ENCODE results near the gene VNN1.

VNN1 gene

DNA sequence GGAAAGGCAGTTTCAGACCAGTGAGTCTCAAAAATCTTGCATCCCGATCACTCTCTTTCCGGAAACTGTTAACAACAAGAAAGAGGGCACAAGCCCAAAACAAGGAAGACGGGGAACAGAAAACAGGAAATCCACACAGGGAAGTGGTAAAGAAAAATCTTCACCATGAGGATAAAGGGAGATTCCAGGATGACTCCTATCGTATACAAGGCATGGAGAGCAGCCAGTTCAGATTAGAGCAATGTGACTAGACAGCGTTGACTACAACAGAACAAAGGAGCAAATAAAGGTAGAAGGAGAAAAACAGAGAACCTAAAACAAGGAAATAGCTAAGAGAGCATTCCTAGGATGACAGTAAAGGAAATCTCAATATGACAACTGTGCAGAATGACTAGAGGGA, 26.5 kb downstream of the VNN1 start:
- TF ChIP-seq, protein P1, sequence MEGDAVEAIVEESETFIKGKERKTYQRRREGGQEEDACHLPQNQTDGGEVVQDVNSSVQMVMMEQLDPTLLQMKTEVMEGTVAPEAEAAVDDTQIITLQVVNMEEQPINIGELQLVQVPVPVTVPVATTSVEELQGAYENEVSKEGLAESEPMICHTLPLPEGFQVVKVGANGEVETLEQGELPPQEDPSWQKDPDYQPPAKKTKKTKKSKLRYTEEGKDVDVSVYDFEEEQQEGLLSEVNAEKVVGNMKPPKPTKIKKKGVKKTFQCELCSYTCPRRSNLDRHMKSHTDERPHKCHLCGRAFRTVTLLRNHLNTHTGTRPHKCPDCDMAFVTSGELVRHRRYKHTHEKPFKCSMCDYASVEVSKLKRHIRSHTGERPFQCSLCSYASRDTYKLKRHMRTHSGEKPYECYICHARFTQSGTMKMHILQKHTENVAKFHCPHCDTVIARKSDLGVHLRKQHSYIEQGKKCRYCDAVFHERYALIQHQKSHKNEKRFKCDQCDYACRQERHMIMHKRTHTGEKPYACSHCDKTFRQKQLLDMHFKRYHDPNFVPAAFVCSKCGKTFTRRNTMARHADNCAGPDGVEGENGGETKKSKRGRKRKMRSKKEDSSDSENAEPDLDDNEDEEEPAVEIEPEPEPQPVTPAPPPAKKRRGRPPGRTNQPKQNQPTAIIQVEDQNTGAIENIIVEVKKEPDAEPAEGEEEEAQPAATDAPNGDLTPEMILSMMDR (conservative IDR thresholded peaks at IDR 0.05; ENCODE audit: low read length), result no peak
- TF ChIP-seq EZH2phosphoT487 (IDR thresholded peaks at IDR 0.05; ENCODE audit: borderline replicate concordance), result no peak
- H3K79me2 ChIP-seq (ENCODE audit: insufficient read depth, low read length), result no peaks in the 10 kb centered on the region
- H3K4me1 ChIP-seq (ENCODE audit: insufficient read depth, low read length, poor library complexity, severe bottlenecking), result no peaks in the 10 kb centered on the region
- no peaks in the 10 kb centered on the region for H3K27me3 ChIP-seq (ENCODE audit: insufficient read depth, low read length, poor library complexity, severe bottlenecking)
- no peaks in the 10 kb centered on the region for H3K36me3 ChIP-seq (ENCODE audit: insufficient read depth, low read length)
- H2AFZ ChIP-seq (ENCODE audit: low read length), result no peak overlapping the region
- no peak overlapping the region for H3K9ac ChIP-seq (ENCODE audit: low read depth, low read length, poor library complexity, severe bottlenecking)
- H3F3A ChIP-seq (ENCODE audit: low read depth), result no peaks in the 10 kb centered on the region
- no peak overlapping the region for H3K4me2 ChIP-seq (ENCODE audit: low read depth, low read length, poor library complexity, severe bottlenecking)
- H3K4me3 ChIP-seq (ENCODE audit: low read length, poor library complexity, severe bottlenecking), result no peak overlapping the region
- H3K9me3 ChIP-seq (ENCODE audit: insufficient read depth, low read depth, low read length), result no peaks in the 10 kb centered on the region
- no peaks in the 10 kb centered on the region for H4K20me1 ChIP-seq (ENCODE audit: insufficient read depth, low read length, poor library complexity, severe bottlenecking)
- H3K9me2 ChIP-seq (replicated peaks; ENCODE audit: low read depth, low read length), result no peaks in the 10 kb centered on the region

DNA sequence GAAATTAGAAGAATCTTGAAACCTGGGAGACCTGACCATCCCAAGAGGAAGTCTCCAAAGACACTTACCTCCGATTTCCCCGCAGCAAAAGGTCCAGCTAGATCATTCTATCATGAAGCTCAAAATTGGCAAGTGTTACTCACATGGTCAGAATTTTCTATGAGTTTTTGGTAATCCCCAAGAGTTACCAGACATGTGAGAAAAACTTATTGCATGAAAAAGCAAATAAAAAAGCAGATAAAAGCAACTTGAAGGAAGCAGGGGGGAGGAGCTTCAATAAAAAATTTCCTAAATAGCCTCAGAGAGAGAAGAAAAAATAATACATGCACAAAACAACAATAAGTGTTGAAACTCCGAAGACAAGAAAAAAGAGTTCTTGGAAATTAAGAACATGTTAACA, 27.3 kb downstream of the VNN1 start:
- Histone ChIP-seq H2AFZ (ENCODE audit: low read length) (no peak overlapping the region), H3K9me3 (ENCODE audit: insufficient read depth, low read depth, low read length) (no peaks in the 10 kb centered on the region)

DNA sequence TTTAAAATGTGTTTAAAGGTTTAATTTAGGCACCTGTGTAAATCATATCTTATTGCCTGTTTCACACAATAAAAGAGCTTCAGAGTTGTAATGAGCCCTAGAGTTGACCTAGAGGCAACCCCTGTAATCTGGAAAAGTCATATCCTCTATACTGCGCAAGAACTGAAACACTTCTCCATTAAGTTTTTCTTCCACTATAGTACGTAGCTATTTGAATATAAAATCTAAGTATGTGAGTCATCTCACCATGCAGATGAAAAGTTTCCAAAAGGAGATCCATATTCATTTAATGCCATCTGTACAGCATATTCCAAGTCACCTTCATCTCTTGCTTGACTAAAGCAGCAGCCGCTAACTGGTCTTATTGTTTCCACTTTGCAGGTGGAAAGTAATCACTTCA, 28.8 kb downstream of the VNN1 start:
- H3K79me2 ChIP-seq (ENCODE audit: insufficient read depth, low read length), result no peaks in the 10 kb centered on the region
- no peak overlapping the region for H2AFZ ChIP-seq (ENCODE audit: low read length)
- H3F3A ChIP-seq (ENCODE audit: low read depth), result no peaks in the 10 kb centered on the region
- no peaks in the 10 kb centered on the region for H3K9me2 ChIP-seq (replicated peaks; ENCODE audit: low read depth, low read length)
- no peaks in the 10 kb centered on the region for H4K20me1 ChIP-seq (ENCODE audit: insufficient read depth, low read length, poor library complexity, severe bottlenecking)
- H3K9me3 ChIP-seq (ENCODE audit: insufficient read depth, low read depth, low read length), result no peaks in the 10 kb centered on the region
- H3K9ac ChIP-seq (ENCODE audit: low read depth, low read length, poor library complexity, severe bottlenecking), result no peak overlapping the region
- H3K4me3 ChIP-seq (ENCODE audit: low read length, poor library complexity, severe bottlenecking), result no peak overlapping the region
- no peaks in the 10 kb centered on the region for H3K4me1 ChIP-seq (ENCODE audit: insufficient read depth, low read length, poor library complexity, severe bottlenecking)
- no peaks in the 10 kb centered on the region for H3K27me3 ChIP-seq (ENCODE audit: insufficient read depth, low read length, poor library complexity, severe bottlenecking)
- TF ChIP-seq EZH2phosphoT487 (IDR thresholded peaks at IDR 0.05; ENCODE audit: borderline replicate concordance), result no peak
- TF ChIP-seq, protein P1 (conservative IDR thresholded peaks at IDR 0.05; ENCODE audit: low read length), result no peak
- H3K4me2 ChIP-seq (ENCODE audit: low read depth, low read length, poor library complexity, severe bottlenecking), result no peak overlapping the region
- H3K36me3 ChIP-seq (ENCODE audit: insufficient read depth, low read length), result no peaks in the 10 kb centered on the region

More for the DNA sequence above, 27.3 kb downstream of the VNN1 start:
- Histone ChIP-seq H3K27me3 (ENCODE audit: insufficient read depth, low read length, poor library complexity, severe bottlenecking) (no peaks in the 10 kb centered on the region), H4K20me1 (ENCODE audit: insufficient read depth, low read length, poor library complexity, severe bottlenecking) (no peaks in the 10 kb centered on the region), H3K36me3 (ENCODE audit: insufficient read depth, low read length) (no peaks in the 10 kb centered on the region), H3K4me1 (ENCODE audit: insufficient read depth, low read length, poor library complexity, severe bottlenecking) (no peaks in the 10 kb centered on the region), H3K4me3 (ENCODE audit: low read length, poor library complexity, severe bottlenecking) (no peak overlapping the region), H3K79me2 (ENCODE audit: insufficient read depth, low read length) (no peaks in the 10 kb centered on the region), H3K9ac (ENCODE audit: low read depth, low read length, poor library complexity, severe bottlenecking) (no peak overlapping the region), H3F3A (ENCODE audit: low read depth) (no peaks in the 10 kb centered on the region), H3K4me2 (ENCODE audit: low read depth, low read length, poor library complexity, severe bottlenecking) (no peak overlapping the region), H3K9me2 (replicated peaks; ENCODE audit: low read depth, low read length) (no peaks in the 10 kb centered on the region)
- TF ChIP-seq EZH2phosphoT487 (IDR thresholded peaks at IDR 0.05; ENCODE audit: borderline replicate concordance), result no peak
- TF ChIP-seq, protein P1 (conservative IDR thresholded peaks at IDR 0.05; ENCODE audit: low read length), result no peak
